GM12874 (cell line): ENCODE data around the gene MBNL3.

ENCODE experiments used
- TF ChIP-seq, protein P1 (sequence below): IDR thresholded peaks from 2 replicates; pipeline ENCODE4 v1.5.1; 2011; ENCODE audit warnings: low read depth, mild to moderate bottlenecking, control low read depth, low read length, moderate library complexity; ENCODE audit not compliant: insufficient read depth

MBNL3 gene

DNA sequence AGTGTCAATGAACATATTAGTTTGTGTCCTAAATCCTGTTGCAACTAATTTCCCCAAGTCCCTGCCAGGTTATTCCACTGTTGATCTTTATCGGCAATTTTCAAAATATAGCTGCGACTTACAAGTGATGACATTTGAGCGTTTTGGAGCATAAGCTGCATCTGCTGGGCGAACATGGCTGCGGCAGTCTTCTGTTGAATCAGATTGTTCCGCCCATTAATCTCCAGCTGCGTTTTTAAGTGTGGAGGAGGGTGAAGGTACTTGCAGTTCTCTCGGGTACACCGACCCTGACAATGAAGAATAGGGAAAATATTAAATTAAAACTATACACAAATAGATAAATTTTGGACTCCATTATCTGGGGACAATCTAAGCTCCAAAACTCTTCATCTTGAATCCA is 82.7 kb downstream of the MBNL3 start:
- TF ChIP-seq, protein P1, sequence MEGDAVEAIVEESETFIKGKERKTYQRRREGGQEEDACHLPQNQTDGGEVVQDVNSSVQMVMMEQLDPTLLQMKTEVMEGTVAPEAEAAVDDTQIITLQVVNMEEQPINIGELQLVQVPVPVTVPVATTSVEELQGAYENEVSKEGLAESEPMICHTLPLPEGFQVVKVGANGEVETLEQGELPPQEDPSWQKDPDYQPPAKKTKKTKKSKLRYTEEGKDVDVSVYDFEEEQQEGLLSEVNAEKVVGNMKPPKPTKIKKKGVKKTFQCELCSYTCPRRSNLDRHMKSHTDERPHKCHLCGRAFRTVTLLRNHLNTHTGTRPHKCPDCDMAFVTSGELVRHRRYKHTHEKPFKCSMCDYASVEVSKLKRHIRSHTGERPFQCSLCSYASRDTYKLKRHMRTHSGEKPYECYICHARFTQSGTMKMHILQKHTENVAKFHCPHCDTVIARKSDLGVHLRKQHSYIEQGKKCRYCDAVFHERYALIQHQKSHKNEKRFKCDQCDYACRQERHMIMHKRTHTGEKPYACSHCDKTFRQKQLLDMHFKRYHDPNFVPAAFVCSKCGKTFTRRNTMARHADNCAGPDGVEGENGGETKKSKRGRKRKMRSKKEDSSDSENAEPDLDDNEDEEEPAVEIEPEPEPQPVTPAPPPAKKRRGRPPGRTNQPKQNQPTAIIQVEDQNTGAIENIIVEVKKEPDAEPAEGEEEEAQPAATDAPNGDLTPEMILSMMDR: no peak

DNA sequence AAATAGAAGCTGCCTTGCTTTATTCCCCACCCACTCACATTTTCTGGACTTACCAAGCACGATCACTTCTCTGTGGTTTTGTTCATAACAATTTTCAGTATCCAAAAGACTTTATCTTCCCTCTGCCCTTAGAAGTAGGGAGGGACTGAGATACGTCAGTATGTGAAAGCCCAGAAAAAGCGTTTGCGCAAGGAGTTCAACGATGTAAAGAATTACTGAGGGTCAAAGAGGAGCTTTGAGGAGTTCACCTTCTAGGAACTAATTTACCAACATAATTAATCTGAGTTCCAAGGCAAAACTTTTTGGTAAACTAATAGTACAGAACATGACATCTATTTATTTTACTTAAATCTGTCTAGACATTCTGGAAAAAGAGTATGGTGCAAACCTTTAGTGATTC is 84.6 kb downstream of the MBNL3 start:
- TF ChIP-seq, protein P1: no peak

DNA sequence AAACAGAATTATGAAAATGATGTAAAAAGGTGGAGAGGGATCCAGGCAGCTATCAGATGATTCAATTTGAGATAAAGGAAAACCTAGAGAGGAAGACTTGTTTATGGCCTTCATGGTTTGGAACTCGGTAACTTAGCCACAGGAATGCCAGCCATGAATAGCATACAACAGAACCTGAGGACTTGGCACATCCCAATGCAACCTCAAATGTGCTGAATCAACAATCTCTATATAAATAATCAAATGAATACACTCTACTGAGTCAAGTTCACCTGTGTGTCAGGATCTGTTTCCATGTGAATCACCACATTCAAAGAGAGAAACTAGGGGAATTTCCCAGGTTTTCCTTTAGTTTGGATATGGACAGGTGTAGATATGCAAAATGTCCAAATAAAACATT is 86.9 kb downstream of the MBNL3 start:
- TF ChIP-seq, protein P1: no peak

DNA sequence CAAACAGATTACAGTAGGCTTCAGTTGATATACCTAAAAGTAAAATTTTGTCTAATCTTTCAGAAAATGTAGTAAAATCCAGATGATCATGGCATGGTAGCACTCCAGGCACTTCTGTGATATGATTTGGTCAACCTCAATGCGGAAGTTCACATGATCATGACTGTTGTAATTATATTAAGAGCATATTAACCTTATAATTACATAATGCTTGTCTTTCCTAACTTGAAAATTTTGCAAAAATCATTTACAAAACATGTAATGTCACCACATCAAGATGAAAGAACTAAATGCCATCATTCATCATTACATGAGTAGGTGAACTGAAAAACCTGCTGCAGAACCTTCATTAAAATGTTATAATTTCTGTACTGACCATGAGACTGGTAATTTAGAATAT is 88.1 kb downstream of the MBNL3 start:
- TF ChIP-seq, protein P1: no peak

DNA sequence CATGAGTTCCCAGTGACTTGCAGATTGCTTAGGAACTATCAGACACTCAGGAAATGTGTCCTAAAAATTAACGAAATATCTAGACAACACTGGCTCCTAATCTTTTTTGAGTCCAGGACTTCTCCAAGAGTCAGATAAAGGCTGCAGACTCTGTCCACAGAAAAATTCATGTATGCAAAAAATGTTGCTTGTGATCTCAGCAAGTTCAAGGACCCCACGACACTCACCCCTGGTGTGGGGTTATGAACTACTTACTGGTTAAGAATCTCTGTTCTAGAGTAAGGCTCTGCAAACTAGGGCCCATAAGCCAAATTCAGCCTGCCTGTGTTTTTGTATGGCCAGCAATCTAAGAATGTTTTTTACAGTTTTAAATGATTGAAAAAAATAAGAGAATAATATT is 93.2 kb downstream of the MBNL3 start:
- TF ChIP-seq, protein P1: no peak

DNA sequence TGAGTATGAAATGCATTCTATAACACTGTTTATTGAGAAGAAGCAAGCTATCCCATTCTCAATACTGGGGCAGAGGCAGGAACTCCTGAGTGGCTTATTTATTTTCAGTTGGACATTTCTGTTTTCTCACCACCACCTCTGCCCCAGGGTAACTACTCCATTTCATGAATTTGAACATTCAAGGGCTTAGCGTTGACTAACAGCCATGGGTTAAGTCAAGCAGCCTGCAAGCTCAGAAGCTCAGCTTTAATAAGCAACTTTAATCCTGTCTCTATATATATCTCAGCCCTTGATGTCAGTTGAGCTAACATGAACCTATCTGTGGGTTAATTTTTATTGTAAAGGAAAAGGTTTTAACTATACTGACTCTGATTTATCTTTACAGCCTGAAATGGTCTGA is 93.8 kb downstream of the MBNL3 start:
- TF ChIP-seq, protein P1: no peak

DNA sequence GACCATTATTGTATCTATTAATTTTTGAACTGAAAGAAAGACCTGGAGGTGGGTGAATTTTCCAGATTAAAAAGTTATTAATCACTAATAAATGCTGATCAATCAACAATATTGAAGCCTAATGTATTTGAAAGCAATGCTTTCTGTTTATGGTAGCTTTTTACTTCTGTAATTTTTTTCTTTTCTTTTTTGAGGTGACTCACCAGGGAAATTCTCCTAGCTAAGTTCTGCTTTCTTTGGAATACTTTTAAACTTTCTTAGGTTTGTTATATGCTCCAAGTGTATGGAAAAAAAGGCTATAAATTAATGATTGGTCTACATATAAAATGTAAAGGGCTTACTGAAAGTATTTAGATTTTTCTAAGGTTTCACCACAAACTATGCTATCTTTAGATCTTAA is 94.2 kb downstream of the MBNL3 start:
- TF ChIP-seq, protein P1: no peak

DNA sequence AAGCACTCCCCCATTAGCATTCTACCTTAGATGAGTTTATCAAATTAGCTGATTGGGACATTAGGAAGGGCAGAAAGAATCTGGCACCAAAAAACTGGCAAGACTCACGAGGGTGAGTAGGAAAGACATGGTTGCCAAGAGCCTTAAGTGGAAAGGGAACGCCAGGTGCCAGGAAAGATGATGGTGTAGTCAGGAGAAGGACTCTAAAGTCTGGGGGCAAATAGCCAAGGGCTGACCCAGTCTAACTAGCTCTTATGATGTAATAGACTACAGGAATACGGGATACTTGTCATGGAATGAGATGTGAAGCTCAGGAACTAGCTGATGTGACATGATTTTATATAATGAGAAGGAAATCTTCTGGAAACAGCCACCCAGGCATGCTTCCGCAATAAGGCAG is 94.8 kb downstream of the MBNL3 start:
- TF ChIP-seq, protein P1: no peak
